ENCODE measurements around the gene RAP2B.

RAP2B gene

DNA sequence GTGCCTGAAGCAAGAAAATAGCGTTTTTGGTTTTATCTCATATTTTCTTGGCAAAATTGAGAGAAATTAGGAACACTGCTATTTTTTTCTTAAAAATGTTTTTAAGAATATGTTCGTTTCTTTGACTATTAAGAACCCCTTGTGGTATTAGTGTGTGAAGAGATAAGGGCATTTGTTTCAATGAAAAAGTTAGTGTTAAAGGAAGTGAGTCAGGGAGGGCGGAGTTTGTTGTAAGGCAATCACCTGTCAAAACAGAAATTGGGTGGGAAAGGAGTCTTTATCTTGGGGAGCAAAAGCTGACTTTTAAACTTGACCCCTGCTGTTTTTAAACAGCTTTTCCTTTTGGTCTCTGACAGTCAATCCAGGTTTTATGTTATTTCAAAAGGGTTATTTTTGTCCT, 4.2 kb downstream of the RAP2B start:
- no peak overlapping the region for H3K4me3 ChIP-seq (ENCODE audit: low read depth, low read length, poor library complexity, severe bottlenecking)
- H4K20me1 ChIP-seq (ENCODE audit: insufficient read depth, low read length) = no peaks in the 10 kb centered on the region
- H3K36me3 ChIP-seq (ENCODE audit: insufficient read depth, low read length) = no peaks in the 10 kb centered on the region
- H3K27ac ChIP-seq (ENCODE audit: low read depth, low read length, poor library complexity, severe bottlenecking) = no peak overlapping the region
- peaks cover 39% of the 10 kb centered on the region for H3K4me1 ChIP-seq (ENCODE audit: insufficient read depth, low read length, severe bottlenecking)
- no peaks in the 10 kb centered on the region for H3K27me3 ChIP-seq (ENCODE audit: insufficient read depth, low read length)
- peaks cover 10% of the 10 kb centered on the region for H3K79me2 ChIP-seq (ENCODE audit: insufficient read depth, low read length)
- H2AFZ ChIP-seq (ENCODE audit: low read length) = no peak overlapping the region
- no peaks in the 10 kb centered on the region for H3K9me3 ChIP-seq (ENCODE audit: low read length)
- H3K4me2 ChIP-seq (ENCODE audit: low read length) = peak overlapping the region; percentile 2; the same call in 1 of the 2 replicates
- no peaks in the 10 kb centered on the region for H3K9me2 ChIP-seq (ENCODE audit: low read depth, low read length)
- H3K9ac ChIP-seq (ENCODE audit: low read length) = no peak overlapping the region
- TF ChIP-seq EZH2 (IDR thresholded peaks at IDR 0.05; ENCODE audit: borderline replicate concordance, low read length) = no peak
- TF ChIP-seq, protein P1, sequence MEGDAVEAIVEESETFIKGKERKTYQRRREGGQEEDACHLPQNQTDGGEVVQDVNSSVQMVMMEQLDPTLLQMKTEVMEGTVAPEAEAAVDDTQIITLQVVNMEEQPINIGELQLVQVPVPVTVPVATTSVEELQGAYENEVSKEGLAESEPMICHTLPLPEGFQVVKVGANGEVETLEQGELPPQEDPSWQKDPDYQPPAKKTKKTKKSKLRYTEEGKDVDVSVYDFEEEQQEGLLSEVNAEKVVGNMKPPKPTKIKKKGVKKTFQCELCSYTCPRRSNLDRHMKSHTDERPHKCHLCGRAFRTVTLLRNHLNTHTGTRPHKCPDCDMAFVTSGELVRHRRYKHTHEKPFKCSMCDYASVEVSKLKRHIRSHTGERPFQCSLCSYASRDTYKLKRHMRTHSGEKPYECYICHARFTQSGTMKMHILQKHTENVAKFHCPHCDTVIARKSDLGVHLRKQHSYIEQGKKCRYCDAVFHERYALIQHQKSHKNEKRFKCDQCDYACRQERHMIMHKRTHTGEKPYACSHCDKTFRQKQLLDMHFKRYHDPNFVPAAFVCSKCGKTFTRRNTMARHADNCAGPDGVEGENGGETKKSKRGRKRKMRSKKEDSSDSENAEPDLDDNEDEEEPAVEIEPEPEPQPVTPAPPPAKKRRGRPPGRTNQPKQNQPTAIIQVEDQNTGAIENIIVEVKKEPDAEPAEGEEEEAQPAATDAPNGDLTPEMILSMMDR (IDR thresholded peaks at IDR 0.05; ENCODE audit: low read length) = no peak
- no peaks in the 10 kb centered on the region for H3F3A ChIP-seq (ENCODE audit: insufficient read depth, low read length)

DNA sequence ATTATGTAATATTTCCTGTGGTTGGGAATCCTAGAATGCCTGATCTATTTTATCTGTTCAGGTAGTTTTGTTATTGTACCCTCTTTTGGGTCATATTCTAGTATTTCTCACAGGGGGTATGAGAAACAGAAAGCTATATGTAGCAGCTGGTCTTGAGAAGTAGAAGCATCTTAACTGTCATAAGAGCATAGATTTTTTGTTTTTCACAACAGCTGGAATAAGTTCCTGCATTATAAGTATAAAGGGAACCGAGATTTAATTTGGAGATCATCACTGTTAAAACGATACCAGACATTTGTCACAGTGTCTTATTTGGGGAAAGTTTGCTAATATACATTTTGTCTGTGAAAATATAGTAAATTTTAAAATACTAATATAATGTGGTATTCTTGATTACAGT, 4.8 kb downstream of the RAP2B start:
- no peak for TF ChIP-seq EZH2 (IDR thresholded peaks at IDR 0.05; ENCODE audit: borderline replicate concordance, low read length)
- TF ChIP-seq, protein P1 (IDR thresholded peaks at IDR 0.05; ENCODE audit: low read length) = no peak
- peaks cover 39% of the 10 kb centered on the region for H3K4me1 ChIP-seq (ENCODE audit: insufficient read depth, low read length, severe bottlenecking)
- no peaks in the 10 kb centered on the region for H4K20me1 ChIP-seq (ENCODE audit: insufficient read depth, low read length)
- no peak overlapping the region for H3K27ac ChIP-seq (ENCODE audit: low read depth, low read length, poor library complexity, severe bottlenecking)
- no peak overlapping the region for H3K9ac ChIP-seq (ENCODE audit: low read length)
- no peaks in the 10 kb centered on the region for H3K9me2 ChIP-seq (ENCODE audit: low read depth, low read length)
- no peaks in the 10 kb centered on the region for H3K36me3 ChIP-seq (ENCODE audit: insufficient read depth, low read length)
- no peaks in the 10 kb centered on the region for H3F3A ChIP-seq (ENCODE audit: insufficient read depth, low read length)
- H3K79me2 ChIP-seq (ENCODE audit: insufficient read depth, low read length) = peaks cover 10% of the 10 kb centered on the region
- peak overlapping the region; percentile 2; the same call in 1 of the 2 replicates for H3K4me2 ChIP-seq (ENCODE audit: low read length)
- H2AFZ ChIP-seq (ENCODE audit: low read length) = no peak overlapping the region
- no peaks in the 10 kb centered on the region for H3K27me3 ChIP-seq (ENCODE audit: insufficient read depth, low read length)
- H3K4me3 ChIP-seq (ENCODE audit: low read depth, low read length, poor library complexity, severe bottlenecking) = no peak overlapping the region
- no peaks in the 10 kb centered on the region for H3K9me3 ChIP-seq (ENCODE audit: low read length)

- H3K4me1 ChIP-seq (ENCODE audit: insufficient read depth, low read length, severe bottlenecking) = peaks cover 20% of the 10 kb centered on the region
- H3F3A ChIP-seq (ENCODE audit: insufficient read depth, low read length) = no peaks in the 10 kb centered on the region
- H3K9me2 ChIP-seq (ENCODE audit: low read depth, low read length) = no peaks in the 10 kb centered on the region
- no peaks in the 10 kb centered on the region for H3K27me3 ChIP-seq (ENCODE audit: insufficient read depth, low read length)
- TF ChIP-seq EZH2 (IDR thresholded peaks at IDR 0.05; ENCODE audit: borderline replicate concordance, low read length) = no peak
- TF ChIP-seq, protein P1 (IDR thresholded peaks at IDR 0.05; ENCODE audit: low read length) = no peak
- H3K9ac ChIP-seq (ENCODE audit: low read length) = no peak overlapping the region
- no peaks in the 10 kb centered on the region for H3K79me2 ChIP-seq (ENCODE audit: insufficient read depth, low read length)
- no peak overlapping the region for H2AFZ ChIP-seq (ENCODE audit: low read length)
- H3K9me3 ChIP-seq (ENCODE audit: low read length) = no peaks in the 10 kb centered on the region
- no peak overlapping the region for H3K27ac ChIP-seq (ENCODE audit: low read depth, low read length, poor library complexity, severe bottlenecking)
- H3K4me3 ChIP-seq (ENCODE audit: low read depth, low read length, poor library complexity, severe bottlenecking) = no peak overlapping the region
- H3K4me2 ChIP-seq (ENCODE audit: low read length) = no peak overlapping the region
- H4K20me1 ChIP-seq (ENCODE audit: insufficient read depth, low read length) = no peaks in the 10 kb centered on the region
- H3K36me3 ChIP-seq (ENCODE audit: insufficient read depth, low read length) = no peaks in the 10 kb centered on the region
Observed at GRCh38 chr3:153169793-153170383, 7.9 kb downstream of the RAP2B start.
